Ishikawa (cell line): Measurements from ENCODE around the gene ARVCF.

Source experiments
- CEBPB ChIP-seq: IDR thresholded peaks from 2 replicates; pipeline ENCODE4 v1.6.1; 2012
- CREB1 ChIP-seq: IDR thresholded peaks from 2 replicates; pipeline ENCODE4 v1.6.1; 2012; ENCODE audit warnings: low read depth
- EGR1 ChIP-seq: IDR thresholded peaks from 2 replicates; pipeline ENCODE4 v1.6.1; 2012
- EP300 ChIP-seq: IDR thresholded peaks from 2 replicates; pipeline ENCODE4 v1.6.1; 2012; ENCODE audit warnings: borderline replicate concordance
- FOXM1 ChIP-seq: IDR thresholded peaks from 2 replicates; pipeline ENCODE4 v1.6.1; 2012; ENCODE audit warnings: low read depth, borderline replicate concordance
- NFIC ChIP-seq: IDR thresholded peaks from 2 replicates; pipeline ENCODE4 v1.6.1; 2012
- RAD21 ChIP-seq: IDR thresholded peaks from 2 replicates; pipeline ENCODE4 v1.6.1; 2012; ENCODE audit warnings: low read depth
- TAF1 ChIP-seq: IDR thresholded peaks from 2 replicates; pipeline ENCODE4 v1.6.1; 2012; ENCODE audit warnings: low read depth, mild to moderate bottlenecking
- TCF12 ChIP-seq: IDR thresholded peaks from 2 replicates; pipeline ENCODE4 v1.6.1; 2012; ENCODE audit warnings: low read depth
- TEAD4 ChIP-seq: IDR thresholded peaks from 2 replicates; pipeline ENCODE4 v1.6.1; 2012
- USF1 ChIP-seq: IDR thresholded peaks from 2 replicates; pipeline ENCODE4 v1.6.1; 2012
- YY1 ChIP-seq: IDR thresholded peaks from 2 replicates; pipeline ENCODE4 v1.6.1; 2012; ENCODE audit warnings: low read depth
- ZBTB7A ChIP-seq: IDR thresholded peaks from 2 replicates; pipeline ENCODE4 v1.6.1; 2012; ENCODE audit warnings: low read depth
- TF ChIP-seq, protein P1 (sequence below): IDR thresholded peaks from 2 replicates; pipeline ENCODE4 v1.6.1; 2012; ENCODE audit warnings: low read depth, mild to moderate bottlenecking
- TF ChIP-seq, protein P2 (sequence below): IDR thresholded peaks from 2 replicates; pipeline ENCODE4 v1.6.1; 2012

Gene ARVCF

GRCh38 chr22:19923914-19924513 lies 92.6 kb downstream of the ARVCF start:
- TF ChIP-seq, protein P1, sequence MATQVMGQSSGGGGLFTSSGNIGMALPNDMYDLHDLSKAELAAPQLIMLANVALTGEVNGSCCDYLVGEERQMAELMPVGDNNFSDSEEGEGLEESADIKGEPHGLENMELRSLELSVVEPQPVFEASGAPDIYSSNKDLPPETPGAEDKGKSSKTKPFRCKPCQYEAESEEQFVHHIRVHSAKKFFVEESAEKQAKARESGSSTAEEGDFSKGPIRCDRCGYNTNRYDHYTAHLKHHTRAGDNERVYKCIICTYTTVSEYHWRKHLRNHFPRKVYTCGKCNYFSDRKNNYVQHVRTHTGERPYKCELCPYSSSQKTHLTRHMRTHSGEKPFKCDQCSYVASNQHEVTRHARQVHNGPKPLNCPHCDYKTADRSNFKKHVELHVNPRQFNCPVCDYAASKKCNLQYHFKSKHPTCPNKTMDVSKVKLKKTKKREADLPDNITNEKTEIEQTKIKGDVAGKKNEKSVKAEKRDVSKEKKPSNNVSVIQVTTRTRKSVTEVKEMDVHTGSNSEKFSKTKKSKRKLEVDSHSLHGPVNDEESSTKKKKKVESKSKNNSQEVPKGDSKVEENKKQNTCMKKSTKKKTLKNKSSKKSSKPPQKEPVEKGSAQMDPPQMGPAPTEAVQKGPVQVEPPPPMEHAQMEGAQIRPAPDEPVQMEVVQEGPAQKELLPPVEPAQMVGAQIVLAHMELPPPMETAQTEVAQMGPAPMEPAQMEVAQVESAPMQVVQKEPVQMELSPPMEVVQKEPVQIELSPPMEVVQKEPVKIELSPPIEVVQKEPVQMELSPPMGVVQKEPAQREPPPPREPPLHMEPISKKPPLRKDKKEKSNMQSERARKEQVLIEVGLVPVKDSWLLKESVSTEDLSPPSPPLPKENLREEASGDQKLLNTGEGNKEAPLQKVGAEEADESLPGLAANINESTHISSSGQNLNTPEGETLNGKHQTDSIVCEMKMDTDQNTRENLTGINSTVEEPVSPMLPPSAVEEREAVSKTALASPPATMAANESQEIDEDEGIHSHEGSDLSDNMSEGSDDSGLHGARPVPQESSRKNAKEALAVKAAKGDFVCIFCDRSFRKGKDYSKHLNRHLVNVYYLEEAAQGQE: no peak
- no peak for TF ChIP-seq EGR1
- no peak for TF ChIP-seq NFIC
- no peak for TF ChIP-seq USF1
- no peak for TF ChIP-seq CEBPB
- no peak for TF ChIP-seq YY1
- TF ChIP-seq TEAD4: no peak
- no peak for TF ChIP-seq RAD21
- TF ChIP-seq EP300: no peak
- TF ChIP-seq TCF12: no peak
- TF ChIP-seq CREB1: no peak
- TF ChIP-seq ZBTB7A: no peak
- no peak for TF ChIP-seq TAF1
- TF ChIP-seq, protein P2, sequence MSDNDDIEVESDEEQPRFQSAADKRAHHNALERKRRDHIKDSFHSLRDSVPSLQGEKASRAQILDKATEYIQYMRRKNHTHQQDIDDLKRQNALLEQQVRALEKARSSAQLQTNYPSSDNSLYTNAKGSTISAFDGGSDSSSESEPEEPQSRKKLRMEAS: no peak
- no peak for TF ChIP-seq FOXM1

- TF ChIP-seq CEBPB (no peak), EGR1 (no peak), NFIC (no peak), TAF1 (no peak), YY1 (no peak), ZBTB7A (no peak), TCF12 (no peak), EP300 (no peak)
- TF ChIP-seq, protein P2: no peak
- TF ChIP-seq, protein P1: no peak
Observed at GRCh38 chr22:19921544-19922081, 95.0 kb downstream of the ARVCF start.
